Measurements from ENCODE around the gene LIPC.

GRCh38 chr15:58476525-58477162, 44.9 kb downstream of the LIPC start:
- TF ChIP-seq CREB5 (CRISPR knock-in tag; IDR thresholded peaks at IDR 0.05; ENCODE audit: low read depth) (no peak), PPARA (CRISPR knock-in tag; IDR thresholded peaks at IDR 0.05; ENCODE audit: borderline replicate concordance) (no peak), BACH2 (CRISPR knock-in tag; IDR thresholded peaks at IDR 0.05; ENCODE audit: borderline replicate concordance) (no peak), ZNF70 (CRISPR knock-in tag; IDR thresholded peaks at IDR 0.05) (no peak), RARB (CRISPR knock-in tag; IDR thresholded peaks at IDR 0.05) (no peak), ZFP30 (CRISPR knock-in tag; IDR thresholded peaks at IDR 0.05) (no peak), ARNTL (CRISPR knock-in tag; IDR thresholded peaks at IDR 0.05; ENCODE audit: borderline replicate concordance, low read depth) (no peak)

Measured in SK-N-SH treated with all-trans-retinoic acid at 6 μM for 48 hours (cell line).